PC-9 (cell line): ENCODE results near the gene DIP2C.

Source experiments
- EZH2 ChIP-seq: fragments of 200-600 bp; sonication (generic); IDR thresholded peaks from 2 replicates; pipeline ENCODE4 v1.8.0; 2017; ENCODE audit warnings: antibody characterized with exemption, low read depth
- TF ChIP-seq, protein P1 (sequence below): fragments of 200-600 bp; sonication (generic); conservative IDR thresholded peaks from 2 replicates; pipeline ENCODE4 v1.6.1; 2017; ENCODE audit warnings: mixed run types, antibody characterized with exemption, mild to moderate bottlenecking, moderate library complexity

DNA sequence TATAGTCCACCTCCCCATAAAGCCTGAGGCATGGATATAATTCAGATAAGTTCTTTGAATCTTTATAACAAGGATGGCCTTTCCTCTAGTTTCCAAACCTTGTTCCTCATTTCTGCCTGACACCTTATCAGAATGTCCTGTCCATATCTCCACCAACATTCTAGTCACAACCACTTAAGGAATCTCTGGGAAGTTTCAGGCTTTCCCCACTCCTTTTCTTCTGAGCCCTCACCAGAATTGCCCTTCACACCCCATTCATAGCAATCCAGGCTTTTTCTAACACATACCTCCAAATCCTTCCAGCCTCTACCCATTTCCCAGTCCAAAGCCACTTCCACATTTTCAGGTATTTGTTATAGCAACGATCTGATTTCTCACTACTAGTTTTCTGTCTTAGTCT is 18.0 kb upstream of the DIP2C start:
- TF ChIP-seq, protein P1, sequence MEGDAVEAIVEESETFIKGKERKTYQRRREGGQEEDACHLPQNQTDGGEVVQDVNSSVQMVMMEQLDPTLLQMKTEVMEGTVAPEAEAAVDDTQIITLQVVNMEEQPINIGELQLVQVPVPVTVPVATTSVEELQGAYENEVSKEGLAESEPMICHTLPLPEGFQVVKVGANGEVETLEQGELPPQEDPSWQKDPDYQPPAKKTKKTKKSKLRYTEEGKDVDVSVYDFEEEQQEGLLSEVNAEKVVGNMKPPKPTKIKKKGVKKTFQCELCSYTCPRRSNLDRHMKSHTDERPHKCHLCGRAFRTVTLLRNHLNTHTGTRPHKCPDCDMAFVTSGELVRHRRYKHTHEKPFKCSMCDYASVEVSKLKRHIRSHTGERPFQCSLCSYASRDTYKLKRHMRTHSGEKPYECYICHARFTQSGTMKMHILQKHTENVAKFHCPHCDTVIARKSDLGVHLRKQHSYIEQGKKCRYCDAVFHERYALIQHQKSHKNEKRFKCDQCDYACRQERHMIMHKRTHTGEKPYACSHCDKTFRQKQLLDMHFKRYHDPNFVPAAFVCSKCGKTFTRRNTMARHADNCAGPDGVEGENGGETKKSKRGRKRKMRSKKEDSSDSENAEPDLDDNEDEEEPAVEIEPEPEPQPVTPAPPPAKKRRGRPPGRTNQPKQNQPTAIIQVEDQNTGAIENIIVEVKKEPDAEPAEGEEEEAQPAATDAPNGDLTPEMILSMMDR = no peak
- no peak for TF ChIP-seq EZH2
